NCI-H526 treated with DMSO at 0.1 percent for 48 hours (cell line): Measurements from ENCODE around the gene PKIG.

ENCODE experiments used
- DNase-seq: peaks from one replicate; lab custom pipeline; 2025; lab: John Stamatoyannopoulos, UW

The PKIG gene

DNA sequence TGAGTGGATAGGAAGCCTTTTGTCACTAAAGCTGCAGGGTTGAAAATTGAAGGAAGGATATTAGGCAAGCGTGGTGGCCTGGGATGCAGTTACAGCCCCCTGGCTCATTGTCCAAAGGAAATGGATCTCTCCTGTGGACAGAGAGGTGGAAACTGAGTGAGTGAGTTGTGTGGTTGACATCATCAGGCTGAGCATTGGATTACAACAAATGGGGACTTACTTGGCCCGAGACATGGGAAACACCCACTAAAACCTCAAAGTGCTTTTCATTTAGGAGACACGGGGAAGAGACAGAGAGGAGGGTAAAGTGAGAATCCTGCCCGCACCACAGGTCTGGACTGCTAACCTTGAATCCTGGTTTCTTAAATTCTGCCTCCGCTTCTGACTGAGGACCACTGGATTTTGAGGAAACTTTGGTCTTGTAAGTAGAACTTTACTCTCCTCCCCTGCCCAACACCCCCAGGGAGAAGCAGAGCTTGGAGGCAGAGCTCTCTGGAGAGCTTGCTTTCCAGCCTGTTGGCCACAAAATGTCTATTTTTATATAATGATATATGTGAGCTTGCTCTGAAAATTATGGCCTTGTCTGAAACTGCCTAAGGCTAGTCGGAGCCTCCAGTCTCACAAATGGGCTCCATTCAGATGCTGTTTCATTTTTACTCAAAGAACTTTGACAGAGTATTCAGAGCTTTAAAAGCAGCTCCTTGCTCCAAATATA is at the start of gene PKIG:
TSS of gene PKIG (plus strand) at position 269 of the 715 bp plus-strand sequence. CDS start 31,978 bp downstream, outside the sequence.
- no peak for DNase-seq

DNA sequence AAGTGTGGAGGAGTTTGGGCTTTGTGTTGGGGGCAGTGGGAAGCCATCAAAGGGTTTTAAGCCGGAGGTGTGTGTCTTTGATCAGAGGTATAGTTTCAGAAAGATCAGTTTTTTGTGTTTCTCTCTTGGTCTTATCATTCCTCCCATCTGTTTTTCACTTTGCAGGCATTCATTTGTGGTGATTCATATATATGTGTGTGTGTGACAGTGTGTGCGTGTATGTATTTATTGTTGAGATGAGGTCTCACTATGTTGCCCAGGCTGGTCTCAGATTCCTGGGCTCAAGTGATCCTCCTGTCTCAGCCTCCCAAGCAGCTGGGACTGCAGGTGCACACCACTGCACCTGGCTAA is 49.4 kb upstream of the PKIG start:
- no peak for DNase-seq

DNA sequence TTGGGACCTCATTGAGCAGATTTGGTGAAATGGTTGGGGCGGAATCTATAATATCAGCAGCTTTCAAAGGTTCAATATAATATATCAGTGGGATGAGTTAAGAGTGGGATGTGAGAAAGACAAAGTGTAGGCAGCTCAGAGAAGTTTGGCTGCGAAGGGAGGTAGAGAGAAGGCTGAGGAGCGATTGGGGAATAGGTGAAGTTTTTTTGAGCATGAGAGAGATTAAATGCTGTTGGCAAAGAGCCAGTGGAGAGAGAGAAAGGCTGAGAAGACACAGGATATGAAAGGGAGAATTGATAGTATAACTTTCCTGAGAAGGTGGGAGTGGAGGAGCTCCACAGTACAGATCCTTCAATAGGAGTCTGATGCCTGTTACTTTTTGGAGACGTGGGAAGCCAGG is 48.5 kb upstream of the PKIG start:
- DNase-seq, result no peak

DNA sequence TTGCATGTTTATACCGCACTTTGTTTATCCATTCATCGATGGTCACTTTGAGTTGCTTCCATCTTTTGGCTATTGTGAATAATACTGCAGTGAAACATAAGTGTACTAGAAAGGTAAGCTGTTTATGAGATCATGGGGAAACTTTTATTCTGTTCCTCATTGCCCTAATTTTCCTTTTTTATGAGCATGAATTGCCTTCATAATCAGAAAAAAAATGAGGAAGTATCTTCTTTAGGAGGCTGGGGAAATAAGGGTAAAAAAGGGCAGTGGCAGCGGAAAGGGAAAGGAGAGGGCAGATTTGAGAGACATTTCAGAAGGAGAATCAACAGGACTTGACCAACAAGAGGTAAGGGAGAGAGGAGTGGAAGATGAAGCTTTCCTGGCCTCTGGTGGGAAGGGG is 46.2 kb upstream of the PKIG start:
- DNase-seq, result no peak

DNA sequence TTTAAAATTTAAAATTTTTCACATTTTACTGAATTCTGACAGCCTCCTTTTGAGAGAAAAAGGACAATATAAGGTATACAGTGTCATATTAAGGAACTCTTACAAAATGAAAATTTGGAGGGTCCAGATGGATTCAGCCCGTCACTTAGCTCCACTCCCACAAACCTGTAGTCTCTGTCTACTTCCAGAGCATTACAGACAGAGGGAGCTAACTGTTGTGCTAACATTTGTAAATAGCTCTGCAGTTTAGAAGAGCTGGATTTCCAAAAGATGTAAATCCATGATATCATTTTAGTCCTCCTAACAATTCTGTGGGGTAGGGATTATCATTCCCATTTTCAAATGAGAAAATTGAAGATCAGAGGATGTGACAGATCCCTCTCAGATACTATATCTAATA is 44.4 kb upstream of the PKIG start:
- DNase-seq, result no peak

DNA sequence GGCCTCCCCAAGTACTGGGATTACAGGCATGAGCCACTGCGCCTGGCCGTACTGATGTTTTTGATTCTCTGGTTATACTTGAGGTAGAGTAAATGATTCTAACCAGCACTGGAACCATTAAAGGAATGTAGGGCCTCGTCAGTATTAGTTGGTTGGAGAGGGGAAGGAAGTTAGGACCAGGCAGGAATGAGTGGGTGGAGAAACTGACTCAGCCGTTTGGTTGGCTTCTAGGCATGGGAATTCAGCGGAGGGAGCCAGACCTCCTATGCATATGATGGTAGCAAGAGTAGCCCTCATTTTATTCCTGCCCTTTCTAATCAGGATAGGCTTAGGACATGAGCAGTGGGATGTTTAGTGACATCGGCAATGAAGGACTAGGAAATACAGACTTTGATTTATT is 41.5 kb upstream of the PKIG start:
- no peak for DNase-seq

DNA sequence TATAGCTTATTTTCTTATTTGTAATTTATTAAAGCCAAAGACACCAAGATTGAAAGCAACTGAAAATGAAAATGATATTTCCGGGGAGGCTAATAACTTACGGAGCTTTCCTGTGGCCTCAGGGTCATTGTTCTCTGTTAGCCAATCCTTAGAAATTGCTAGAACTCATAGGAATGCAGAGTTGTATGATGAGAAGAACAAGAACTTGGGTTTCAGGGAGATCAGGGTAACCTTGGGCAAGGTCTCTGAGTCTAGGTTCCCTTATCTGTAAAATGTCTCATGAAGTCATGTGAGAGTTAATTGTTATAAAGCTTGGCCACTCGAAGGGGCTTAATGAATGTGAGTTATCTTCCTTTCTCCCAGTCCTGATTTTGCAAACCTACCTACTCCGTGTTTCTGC is 40.4 kb upstream of the PKIG start:
- DNase-seq, result no peak

DNA sequence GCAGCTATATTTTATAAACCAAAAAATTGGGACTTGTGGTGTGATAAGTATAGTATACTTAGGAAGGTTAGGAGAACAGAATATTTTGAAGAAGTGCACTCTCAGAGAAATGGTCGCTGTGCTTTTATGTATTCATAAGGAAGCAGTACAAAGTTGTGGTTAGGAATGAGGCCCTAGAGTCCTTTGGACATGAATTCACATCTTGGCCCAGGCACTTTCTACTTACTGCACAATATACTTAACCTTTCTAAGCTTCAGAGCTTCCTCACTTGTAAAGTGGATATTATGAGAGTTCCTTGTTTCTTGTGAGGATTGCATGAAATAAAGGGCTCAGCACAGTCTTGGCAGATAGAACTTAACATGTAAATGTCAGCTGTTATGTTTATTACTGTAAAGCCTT is 39.5 kb upstream of the PKIG start:
- no peak for DNase-seq

DNA sequence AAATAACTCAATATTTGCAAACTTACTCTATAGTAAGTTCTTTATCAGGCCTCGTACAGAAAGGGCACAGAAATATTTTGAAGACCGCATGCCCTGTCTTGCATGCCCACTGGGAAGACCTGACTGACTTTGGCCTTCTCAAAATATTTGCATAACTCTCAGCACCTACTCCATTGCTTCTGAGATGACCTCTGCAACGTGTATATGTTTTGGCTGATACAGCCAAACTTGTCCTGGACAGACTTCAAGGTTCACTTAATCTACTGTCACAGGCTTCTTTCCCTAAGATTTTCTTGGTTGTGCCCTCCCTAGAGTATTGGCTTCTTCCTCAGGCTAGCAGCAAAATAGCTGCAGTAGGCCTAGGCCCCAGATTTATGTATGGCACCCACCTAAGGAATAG is 39.0 kb upstream of the PKIG start:
- no peak for DNase-seq

DNA sequence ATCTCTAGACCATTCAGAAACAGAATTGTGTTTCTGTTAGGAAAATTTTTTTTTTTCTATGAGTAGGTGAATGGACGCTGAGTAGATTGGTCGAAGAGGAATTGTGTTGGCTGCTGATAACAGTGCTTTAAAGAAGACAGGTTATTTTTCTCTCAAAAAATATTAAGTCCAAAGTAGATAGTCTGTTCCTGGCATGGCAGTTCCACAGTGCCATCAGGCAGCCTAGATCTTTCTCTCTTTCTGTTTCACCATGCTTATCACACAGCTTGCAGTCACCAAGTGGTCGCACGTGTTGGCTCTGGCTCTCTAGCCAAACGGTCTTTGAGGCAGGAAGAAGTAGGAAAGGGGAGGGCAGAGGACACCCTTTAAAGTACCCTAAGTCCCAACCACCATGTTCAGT is 38.1 kb upstream of the PKIG start:
- DNase-seq, result no peak

DNA sequence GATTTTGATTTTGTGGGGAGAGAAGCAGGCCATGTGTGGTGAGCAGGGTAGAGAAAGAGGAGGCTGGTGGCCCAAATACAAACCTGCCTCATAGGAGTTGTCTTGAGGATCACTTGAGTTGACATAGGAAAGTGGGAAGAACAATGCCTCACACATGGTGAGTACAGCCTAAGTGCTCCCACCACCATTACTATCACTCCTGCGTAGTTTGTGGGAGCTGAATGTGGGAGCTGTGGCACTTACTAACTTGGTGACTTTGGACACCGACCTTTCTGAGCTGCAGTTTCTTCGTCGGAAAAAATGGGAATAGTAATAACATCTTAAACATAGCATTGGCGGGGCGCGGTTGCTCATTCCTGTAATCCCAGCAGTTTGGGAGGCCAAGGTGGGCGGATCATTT is 35.0 kb upstream of the PKIG start:
- no peak for DNase-seq

DNA sequence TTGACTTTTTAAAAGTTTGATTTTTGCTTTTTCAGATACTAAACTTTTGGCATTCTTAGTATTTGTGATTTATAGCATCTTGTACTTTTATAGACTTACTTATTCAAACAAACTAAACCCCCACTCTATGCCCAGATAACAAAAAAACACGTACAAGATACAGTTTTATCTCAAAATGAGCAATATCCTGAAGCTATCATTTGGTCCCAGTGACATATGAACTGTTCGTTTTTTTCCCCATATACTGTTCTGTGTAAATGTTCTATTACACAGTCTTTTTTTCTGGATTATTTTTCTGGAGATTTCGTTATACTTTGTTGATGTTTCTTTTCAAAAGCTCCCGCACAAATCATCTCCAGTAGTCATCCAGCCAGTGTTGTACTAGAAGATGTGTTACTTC is 33.3 kb upstream of the PKIG start:
- DNase-seq, result no peak

DNA sequence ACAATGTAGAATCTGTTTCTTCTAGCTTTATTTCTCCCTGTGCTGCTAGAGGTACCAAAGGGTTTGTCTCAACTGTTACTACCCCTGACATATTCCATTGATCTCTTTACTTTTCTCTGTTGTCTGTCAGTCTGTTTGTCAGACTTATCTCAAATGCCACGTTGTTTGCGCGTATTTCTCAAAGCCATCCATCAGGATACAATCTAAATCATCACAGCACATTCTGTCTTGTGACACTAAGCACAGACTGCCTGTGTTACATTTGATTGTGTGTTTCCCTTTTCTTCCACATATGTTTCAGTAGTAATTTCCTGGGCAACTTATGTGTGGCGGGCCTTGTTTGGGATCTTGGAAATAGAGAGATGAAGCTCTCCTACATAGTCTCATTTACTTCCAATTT is 30.3 kb upstream of the PKIG start:
- no peak for DNase-seq

DNA sequence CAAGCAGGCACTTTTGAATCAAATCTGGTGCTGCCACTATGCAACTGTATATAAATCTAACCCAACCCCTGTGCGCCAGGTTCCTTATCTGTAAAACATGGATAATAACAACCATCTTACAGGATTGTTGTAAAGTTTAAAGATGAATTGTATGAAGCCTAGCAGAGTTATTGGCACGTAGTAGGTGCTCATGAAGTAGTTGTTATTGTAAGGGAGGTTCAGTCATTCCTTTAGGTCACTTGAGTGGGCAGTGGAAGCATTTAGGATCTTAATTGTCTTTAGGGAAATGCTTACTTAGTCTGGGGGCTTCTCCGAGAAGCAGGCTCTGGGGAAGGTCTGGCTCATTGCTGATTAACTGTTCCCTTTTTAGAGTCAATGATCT is 29.8 kb upstream of the PKIG start:
- DNase-seq, result no peak

DNA sequence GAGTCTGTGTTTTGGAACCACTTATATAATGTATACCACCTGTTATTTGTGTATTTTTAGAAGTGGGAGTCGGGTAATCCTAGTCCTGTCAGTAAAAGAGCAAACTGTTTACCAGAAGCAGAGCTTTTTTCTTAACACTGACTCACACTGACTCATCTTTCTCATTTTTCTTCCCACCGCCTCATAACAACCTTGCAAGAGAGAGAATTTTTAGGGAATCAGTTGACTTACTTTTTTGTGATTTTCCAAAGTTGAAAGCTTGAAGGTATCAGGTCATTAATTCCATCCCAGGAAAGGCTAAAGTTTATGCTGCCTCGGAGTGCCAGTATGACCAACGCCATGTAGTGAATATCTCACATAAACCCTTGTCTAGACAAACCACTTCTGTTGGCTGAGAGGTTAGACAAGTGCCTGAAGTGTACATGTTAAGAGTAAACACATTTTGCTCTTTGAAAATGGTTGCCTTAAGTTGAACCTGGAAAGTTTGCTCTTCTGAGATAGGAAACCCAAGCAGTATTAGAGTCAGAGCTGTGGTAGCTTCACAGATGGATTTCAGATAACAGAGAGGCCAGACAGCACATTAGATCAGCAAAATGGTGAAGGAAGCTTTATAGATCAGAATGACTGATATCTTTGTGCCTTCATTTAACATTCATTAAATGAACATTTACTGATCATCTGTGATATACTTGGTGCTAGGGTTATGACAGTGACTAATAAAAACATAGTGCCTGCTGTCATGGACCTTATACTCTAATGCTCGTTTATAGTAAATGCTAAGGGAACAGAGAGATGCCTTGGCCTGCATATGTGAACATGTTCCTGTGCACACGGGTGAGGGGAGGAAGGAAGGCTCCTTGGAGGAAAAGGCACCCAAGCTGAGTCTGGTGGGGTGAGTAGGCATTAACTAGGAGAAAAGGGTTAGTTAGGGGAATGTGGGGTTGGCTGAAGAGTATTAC is 29.1 kb upstream of the PKIG start:
- no peak for DNase-seq

DNA sequence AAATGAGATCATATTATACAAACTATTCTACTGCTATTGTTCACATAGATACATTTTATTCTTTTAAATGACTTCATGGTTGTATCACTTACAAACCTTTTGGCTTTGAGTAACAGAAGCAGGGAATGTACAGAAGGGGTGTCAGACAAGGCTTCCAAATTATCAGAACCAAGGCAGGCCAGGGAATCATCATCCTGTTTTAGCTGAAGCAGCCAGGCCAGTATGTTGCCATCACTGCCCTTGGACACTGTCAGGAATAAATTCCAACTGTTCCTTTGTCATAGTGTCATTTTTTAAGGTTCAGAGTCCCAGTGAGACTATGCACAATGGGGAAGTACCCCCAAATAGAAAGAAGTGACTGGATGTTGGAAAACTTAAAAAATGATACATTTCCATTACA is 23.1 kb upstream of the PKIG start:
- no peak for DNase-seq

DNA sequence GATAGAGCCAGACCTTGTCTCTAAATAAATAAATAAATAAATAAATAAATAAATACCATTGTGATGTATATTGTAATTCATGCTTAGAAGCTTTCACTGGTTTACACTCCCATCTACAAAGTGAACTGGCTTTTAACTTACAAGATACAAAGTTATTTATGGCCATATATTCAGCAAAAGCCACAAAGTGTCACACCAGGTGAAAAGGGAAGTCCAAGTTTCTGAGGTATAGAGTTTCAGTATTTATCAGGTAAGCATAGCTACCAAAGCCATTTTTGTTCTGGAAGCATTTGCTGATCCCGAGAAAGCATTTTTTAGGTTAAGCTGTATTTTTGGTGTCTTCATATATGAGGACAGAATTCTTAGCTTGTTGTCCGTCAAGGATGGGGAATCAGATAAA is 22.1 kb upstream of the PKIG start:
- DNase-seq, result no peak

DNA sequence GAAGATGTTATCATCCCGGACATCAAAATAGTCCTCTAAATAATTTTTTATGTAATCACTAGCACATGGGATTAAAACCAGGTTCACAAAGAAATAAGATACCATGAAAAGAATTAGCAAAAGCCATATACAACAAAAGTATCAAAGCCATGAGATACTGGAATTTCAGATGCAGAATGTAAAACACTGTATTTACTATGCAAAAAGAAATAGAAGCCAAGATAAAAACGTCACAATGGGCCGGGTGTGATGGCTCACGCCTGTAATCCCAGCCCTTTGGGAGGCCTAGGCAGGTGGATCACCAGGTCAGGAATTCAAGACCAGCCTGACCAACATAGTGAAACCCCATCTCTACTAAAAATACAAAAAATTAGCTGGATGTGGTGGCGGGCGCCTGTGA is 21.6 kb upstream of the PKIG start:
- peak; percentile 79 for DNase-seq

DNA sequence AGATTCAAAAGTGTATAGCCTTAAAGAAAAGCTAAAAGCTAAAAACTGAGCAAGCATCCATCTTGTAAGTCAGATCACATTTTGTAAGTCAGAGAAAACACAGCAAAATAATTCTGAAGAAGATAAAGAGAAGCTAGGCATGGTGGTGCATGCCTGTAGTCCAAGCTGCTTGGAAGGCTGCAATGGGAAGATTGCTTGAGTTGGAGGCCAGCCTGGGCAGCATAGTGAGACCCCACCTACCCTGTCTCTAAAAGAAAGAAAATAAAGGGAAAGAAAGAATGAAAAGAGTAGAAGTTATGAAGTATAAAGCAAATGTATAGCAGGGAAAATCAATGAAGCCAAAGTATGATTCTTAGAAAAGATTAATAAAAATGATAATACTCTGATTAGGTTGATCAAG is 20.5 kb upstream of the PKIG start:
- no peak for DNase-seq

DNA sequence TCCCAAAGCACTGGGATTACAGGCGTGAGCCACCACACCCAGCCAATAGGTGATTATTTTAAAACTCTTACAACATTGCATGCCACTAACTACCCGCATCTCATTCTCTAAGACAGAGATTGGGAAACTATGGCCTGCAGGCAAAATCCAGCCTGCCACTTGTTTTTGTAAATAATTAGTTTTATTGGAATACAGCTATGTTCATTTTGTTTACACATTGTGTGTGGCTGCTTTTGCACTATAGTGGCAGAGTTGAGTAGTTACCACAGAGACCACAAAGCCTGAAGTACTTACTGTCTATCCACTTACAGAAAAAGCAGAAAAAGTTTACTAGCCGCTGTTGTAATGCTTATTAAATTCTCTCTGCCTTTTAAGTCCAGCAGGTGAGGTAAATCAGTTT is 16.4 kb upstream of the PKIG start:
- DNase-seq, result no peak

DNA sequence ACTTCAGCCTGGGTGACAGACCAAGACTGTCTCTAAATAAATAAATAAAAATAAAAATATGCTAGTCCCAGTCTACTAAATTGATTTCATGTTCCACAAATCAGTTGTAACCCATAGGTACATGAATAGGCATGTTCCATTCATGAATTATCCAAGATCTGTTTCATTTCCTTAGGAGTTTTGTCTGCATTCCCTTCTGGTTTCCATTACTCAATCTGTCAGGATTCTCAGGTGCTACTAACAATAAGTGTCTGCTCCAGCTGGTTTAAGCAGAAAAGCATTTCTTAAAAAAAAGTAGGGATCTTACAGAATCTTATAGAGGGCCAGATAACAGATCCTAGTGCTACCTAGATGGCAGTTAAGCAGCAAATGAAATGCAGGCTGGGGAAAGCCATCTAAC is 15.6 kb upstream of the PKIG start:
- no peak for DNase-seq

DNA sequence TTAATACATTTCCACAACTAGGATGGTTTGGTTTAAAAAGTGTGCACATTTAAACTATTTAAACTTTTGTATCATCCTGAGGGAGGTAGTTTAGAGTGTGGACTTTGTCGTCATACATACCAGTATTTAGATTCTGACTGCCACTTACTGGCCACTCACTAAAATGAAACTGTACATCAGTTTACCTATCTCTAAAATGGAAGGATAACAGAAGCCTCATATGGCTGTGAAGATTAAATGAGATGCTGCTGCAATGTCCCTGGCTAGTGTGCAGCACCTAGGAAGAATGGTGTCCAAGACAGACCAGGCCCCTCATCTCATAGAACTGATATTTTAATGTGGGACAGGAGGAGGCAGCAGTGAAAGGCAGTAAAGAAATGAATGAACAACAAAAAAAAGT is 12.0 kb upstream of the PKIG start:
- no peak for DNase-seq

DNA sequence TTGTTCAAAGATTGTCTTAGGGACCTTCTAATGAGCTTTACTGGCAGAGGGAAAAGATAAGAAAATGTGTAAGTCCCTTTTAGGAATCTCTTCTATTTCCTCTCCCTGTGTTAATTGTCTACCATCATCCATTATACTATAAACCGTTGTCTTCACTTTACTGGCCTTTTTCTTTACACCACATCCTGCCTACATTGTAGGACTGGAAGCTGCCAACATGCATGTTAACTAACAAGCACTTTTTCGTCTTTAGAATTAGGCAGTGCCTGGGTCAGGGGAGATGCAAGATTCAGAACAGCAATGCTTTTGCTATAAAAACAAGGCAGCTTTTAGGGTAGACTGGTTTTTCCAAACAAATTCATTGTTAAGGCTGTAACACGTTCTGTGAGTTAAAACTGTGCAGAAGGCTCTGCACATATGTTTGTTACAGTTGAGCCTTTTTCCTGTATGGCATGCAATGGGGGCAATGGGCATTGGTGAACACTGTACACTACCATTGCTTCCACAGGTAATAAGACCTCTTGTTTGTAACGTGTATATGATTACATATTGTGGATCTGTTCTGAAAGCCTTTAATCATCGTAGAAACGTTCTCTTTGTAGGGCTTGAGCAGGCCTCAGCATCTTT is 10.9 kb upstream of the PKIG start:
- no peak for DNase-seq
